Measurements from ENCODE around the gene HSF5.

The HSF5 gene

GRCh38 chr17:58470356-58470755 is 17.9 kb downstream of the HSF5 start:
- Histone ChIP-seq H3K4me3 (ENCODE audit: low read depth, low read length) (no peak overlapping the region), H3K9me3 (ENCODE audit: severe bottlenecking) (no peaks in the 10 kb centered on the region), H3K27me3 (ENCODE audit: insufficient read depth, low read depth, severe bottlenecking) (no peaks in the 10 kb centered on the region), H3K27ac (no peak overlapping the region), H3K36me3 (no peaks in the 10 kb centered on the region)
- DNase-seq: no peak
- TF ChIP-seq CTCF (IDR thresholded peaks at IDR 0.05; ENCODE audit: low read depth, low read length): no peak

GRCh38 chr17:58468944-58469343 is 19.3 kb downstream of the HSF5 start:
- DNase-seq: no peak
- H3K27me3 ChIP-seq (ENCODE audit: insufficient read depth, low read depth, severe bottlenecking): no peaks in the 10 kb centered on the region

DNA sequence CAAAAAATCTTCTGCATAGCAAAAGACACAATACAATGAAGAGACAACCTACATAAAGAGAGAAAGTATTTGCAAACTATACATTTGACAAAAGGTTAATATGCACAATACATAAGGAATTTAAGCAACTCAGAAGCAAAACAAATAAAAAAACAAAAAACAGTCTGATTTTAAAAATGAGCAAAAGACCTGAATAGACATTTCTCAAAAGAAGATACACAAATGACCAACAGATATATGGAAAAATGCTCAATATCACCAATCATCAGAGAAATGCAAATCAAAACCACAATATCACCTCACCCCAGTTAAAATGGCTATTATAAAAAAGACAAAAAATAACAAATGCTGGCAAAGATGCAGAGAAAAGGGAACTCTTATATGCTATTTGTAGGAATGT is 32.7 kb downstream of the HSF5 start:
- TF ChIP-seq CTCF (IDR thresholded peaks at IDR 0.05; ENCODE audit: low read depth, low read length): no peak
- no peaks in the 10 kb centered on the region for H3K36me3 ChIP-seq
- no peaks in the 10 kb centered on the region for H3K9me3 ChIP-seq (ENCODE audit: severe bottlenecking)

More at GRCh38 chr17:58468944-58469343, 19.3 kb downstream of the HSF5 start:
- no peak overlapping the region for H3K27ac ChIP-seq
- no peak for TF ChIP-seq CTCF (IDR thresholded peaks at IDR 0.05; ENCODE audit: low read depth, low read length)
- H3K36me3 ChIP-seq: no peaks in the 10 kb centered on the region
- no peaks in the 10 kb centered on the region for H3K9me3 ChIP-seq (ENCODE audit: severe bottlenecking)
- no peak overlapping the region for H3K4me3 ChIP-seq (ENCODE audit: low read depth, low read length)

GRCh38 chr17:58452738-58453137 is 35.5 kb downstream of the HSF5 start:
- Histone ChIP-seq H3K9me3 (ENCODE audit: severe bottlenecking) (no peaks in the 10 kb centered on the region), H3K4me3 (ENCODE audit: low read depth, low read length) (no peak overlapping the region)

More for the DNA sequence above, 32.7 kb downstream of the HSF5 start:
- no peak overlapping the region for H3K4me3 ChIP-seq (ENCODE audit: low read depth, low read length)
- no peak for DNase-seq
- no peaks in the 10 kb centered on the region for H3K27me3 ChIP-seq (ENCODE audit: insufficient read depth, low read depth, severe bottlenecking)
- H3K27ac ChIP-seq: no peak overlapping the region

DNA sequence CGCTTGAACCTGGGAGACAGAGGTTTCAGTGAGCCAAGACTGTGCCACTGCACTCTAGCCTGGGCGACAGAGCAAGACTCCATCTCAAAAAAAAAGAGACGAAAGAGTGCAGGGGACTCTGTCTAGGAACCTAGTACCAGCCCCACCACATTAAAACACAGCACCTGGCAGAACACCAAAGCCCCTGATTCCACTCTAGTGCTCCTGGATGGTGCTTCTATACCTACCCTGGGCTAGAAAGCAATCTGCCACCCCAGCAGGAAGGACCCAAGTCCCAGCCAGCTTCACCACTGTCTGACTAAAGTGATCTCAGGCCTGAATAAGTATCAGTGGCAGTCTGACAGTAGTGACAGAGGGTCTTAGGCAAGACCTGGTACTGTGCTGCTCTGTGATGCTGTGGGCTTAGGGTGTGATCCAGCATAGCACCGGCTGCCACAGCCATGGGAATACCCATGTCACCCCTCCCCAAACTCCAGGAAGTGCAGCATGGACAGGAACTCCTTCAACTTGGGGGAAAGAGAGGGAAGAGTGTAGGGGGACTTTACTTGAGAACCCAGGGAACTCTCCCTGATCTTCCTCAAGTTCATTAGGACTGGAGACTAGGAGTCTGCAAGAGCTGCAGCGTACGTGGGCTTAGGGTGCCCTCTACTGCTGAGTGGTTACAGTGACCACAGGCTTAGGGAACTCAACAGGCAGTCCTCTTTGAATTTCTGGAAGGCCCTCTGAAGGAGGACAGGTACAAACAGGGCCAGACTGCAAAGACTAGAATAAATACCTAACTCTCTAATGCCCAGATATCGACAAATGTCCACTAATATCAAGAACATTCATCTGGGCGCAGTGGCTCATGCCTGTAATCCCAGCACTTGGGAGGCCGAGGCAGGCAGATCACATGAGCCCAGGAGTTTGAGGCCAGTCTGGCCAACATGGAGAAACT is 40.9 kb downstream of the HSF5 start:
- TF ChIP-seq CTCF (IDR thresholded peaks at IDR 0.05; ENCODE audit: low read depth, low read length): peak; percentile 98
- no peaks in the 10 kb centered on the region for H3K27me3 ChIP-seq (ENCODE audit: insufficient read depth, low read depth, severe bottlenecking)
- no peaks in the 10 kb centered on the region for H3K36me3 ChIP-seq
- no peaks in the 10 kb centered on the region for H3K9me3 ChIP-seq (ENCODE audit: severe bottlenecking)
- DNase-seq: peak; percentile 93
- no peak overlapping the region for H3K4me3 ChIP-seq (ENCODE audit: low read depth, low read length)
- H3K27ac ChIP-seq: no peak overlapping the region

More at GRCh38 chr17:58452738-58453137, 35.5 kb downstream of the HSF5 start:
- H3K27me3 ChIP-seq (ENCODE audit: insufficient read depth, low read depth, severe bottlenecking): no peaks in the 10 kb centered on the region
- H3K27ac ChIP-seq: no peak overlapping the region
- DNase-seq: no peak
- H3K36me3 ChIP-seq: no peaks in the 10 kb centered on the region
- TF ChIP-seq CTCF (IDR thresholded peaks at IDR 0.05; ENCODE audit: low read depth, low read length): no peak

Data from WERI-Rb-1 (cell line).